A549 (cell line): Measurements from ENCODE around the gene PCDH1. TPM values are rescaled to one million over a fixed set of nuclear protein-coding genes. Genes with fewer than 3 reads are reported as not detected.

Experiments
- ATAC-seq, 2 experiments: fragments of 200-7000 bp in 1 of 2; fragments of >200 bp in 1 of 2; cut with Nextera tagmentation in 1 of 2; cut with Tn5 transposase in 1 of 2; 3 replicates each; pipeline versions ENCODE4 v1.8.0 to v1.9.1; 2018 to 2020; ENCODE audit warnings: mild to moderate bottlenecking in 1 of 2, moderate library complexity in 1 of 2
- CTCF ChIA-PET: fragments of 300-600 bp; sonication (Branson Sonifier 250); formaldehyde crosslinking; extraction: SDS; loops from one replicate; lab custom pipeline; 2021; ENCODE audit warnings: antibody characterized with exemption, inconsistent platforms; lab: Yijun Ruan, JAX
- POLR2A ChIA-PET: fragments of 350-600 bp; formaldehyde crosslinking; extraction: SDS; loops from one replicate; lab custom pipeline; 2021; ENCODE audit warnings: antibody characterized with exemption, inconsistent platforms; lab: Yijun Ruan, JAX
- DNase-seq, 2 experiments: peaks; one replicate each; pipeline versions ENCODE4 v3.0.0 to v3.0.0-alpha.2; 2011 to 2016; ENCODE audit warnings: low read depth in 1 of 2, low spot score in 1 of 2
- FAIRE-seq: peaks from 2 replicates; lab custom pipeline; 2011; peaks lifted over from hg19 to GRCh38; lab: Jason Lieb, UNC
- H3K27ac ChIP-seq, 2 experiments: fragments of >200 bp; sonication (Bioruptor Twin); formaldehyde crosslinking; 3 replicates each; pipeline ENCODE4 v1.5.1; 2016 to 2017
- H3K4me1 ChIP-seq: fragments of >200 bp; sonication (Bioruptor Twin); formaldehyde crosslinking; 3 replicates; pipeline ENCODE4 v1.6.1; 2016
- H3K4me2 ChIP-seq: fragments of >200 bp; sonication (Bioruptor Twin); formaldehyde crosslinking; 3 replicates; pipeline ENCODE4 v1.6.1; 2016
- H3K4me3 ChIP-seq: fragments of >200 bp; sonication (Bioruptor Twin); formaldehyde crosslinking; 3 replicates; pipeline ENCODE4 v1.5.1; 2016
- H3K9me3 ChIP-seq: fragments of >200 bp; sonication (Bioruptor Twin); formaldehyde crosslinking; 3 replicates; pipeline ENCODE4 v1.6.1; 2016
- CBX2 ChIP-seq: fragments of 200-600 bp; sonication (generic); IDR thresholded peaks from 2 replicates; pipeline ENCODE4 v1.6.1; 2016; ENCODE audit warnings: low read depth, mild to moderate bottlenecking, borderline replicate concordance
- CEBPB ChIP-seq, 2 experiments: fragments of >200 bp in 1 of 2; sonication (Bioruptor Twin) in 1 of 2; formaldehyde crosslinking in 1 of 2; IDR thresholded peaks; 2 replicates each; pipeline ENCODE4 v1.6.1; 2012 to 2016
- EHMT2 ChIP-seq: fragments of 200-600 bp; sonication (generic); IDR thresholded peaks from 2 replicates; pipeline ENCODE4 v1.6.1; 2016; ENCODE audit warnings: antibody characterized with exemption, low read depth, mild to moderate bottlenecking, moderate library complexity
- ESRRA ChIP-seq: fragments of 150-350 bp; IDR thresholded peaks from 2 replicates; pipeline ENCODE4 v1.6.1; 2014; ENCODE audit warnings: mild to moderate bottlenecking, low read length, borderline replicate concordance
- FOSB ChIP-seq: fragments of 250-450 bp; sonication (Bioruptor Pico); IDR thresholded peaks from 2 replicates; pipeline ENCODE4 v1.5.0; 2020; ENCODE audit warnings: mild to moderate bottlenecking, moderate library complexity
- HDAC2 ChIP-seq: fragments of 200-600 bp; sonication (generic); IDR thresholded peaks from 2 replicates; pipeline ENCODE4 v1.6.1; 2016
- HEYL ChIP-seq: fragments of 250-450 bp; sonication (Bioruptor Pico); IDR thresholded peaks from 2 replicates; pipeline ENCODE4 v1.8.0; 2021; ENCODE audit warnings: mild to moderate bottlenecking, moderate library complexity
- HOXB5 ChIP-seq: fragments of 250-450 bp; sonication (Bioruptor Pico); IDR thresholded peaks from 2 replicates; pipeline ENCODE4 v1.5.0; 2020; ENCODE audit warnings: mild to moderate bottlenecking, moderate library complexity
- JUN ChIP-seq, 2 experiments: fragments of >200 bp; sonication (Bioruptor Twin); formaldehyde crosslinking; IDR thresholded peaks; 2 replicates in 1 of 2; 3 replicates in 1 of 2; pipeline ENCODE4 v1.6.1; 2016 to 2017
- JUNB ChIP-seq: fragments of >200 bp; sonication (Bioruptor Twin); formaldehyde crosslinking; IDR thresholded peaks from 2 replicates; pipeline ENCODE4 v1.6.1; 2016
- NPAS2 ChIP-seq: fragments of 250-450 bp; sonication (Bioruptor Pico); IDR thresholded peaks from 2 replicates; pipeline ENCODE4 v1.8.0; 2022; ENCODE audit warnings: mild to moderate bottlenecking, moderate library complexity, borderline replicate concordance
- NR3C1 ChIP-seq: fragments of >200 bp; sonication (Bioruptor Twin); formaldehyde crosslinking; IDR thresholded peaks from 3 replicates; pipeline ENCODE4 v1.6.1; 2017
- POLR2AphosphoS2 ChIP-seq: conservative IDR thresholded peaks from 2 replicates; pipeline ENCODE4 v1.6.1; 2012; ENCODE audit warnings: low read length, improper control_type of control experiment, inconsistent platforms
- SMC3 ChIP-seq: fragments of >200 bp; sonication (Bioruptor Twin); formaldehyde crosslinking; IDR thresholded peaks from 3 replicates; pipeline ENCODE4 v1.6.1; 2018; ENCODE audit warnings: inconsistent platforms
- SREBF2 ChIP-seq: fragments of 450-650 bp; IDR thresholded peaks from 2 replicates; pipeline ENCODE4 v1.6.1; 2014; ENCODE audit warnings: mild to moderate bottlenecking, moderate library complexity
- TP53 ChIP-seq: fragments of 250-450 bp; sonication (Bioruptor Pico); IDR thresholded peaks from 2 replicates; pipeline ENCODE4 v1.5.0; 2021; ENCODE audit warnings: mild to moderate bottlenecking, moderate library complexity
- ZSCAN20 ChIP-seq: fragments of 250-450 bp; sonication (Bioruptor Pico); IDR thresholded peaks from 2 replicates; pipeline ENCODE4 v1.8.0; 2022; ENCODE audit warnings: mild to moderate bottlenecking, moderate library complexity
- WGBS: methylation state at CpG from one replicate; pipeline ENCODE4 v1.1.6; 2017; ENCODE audit errors: missing lambda C conversion rate; 5-methylcytosine and 5-hydroxymethylcytosine counted together
- polyA plus RNA-seq, 4 experiments: library from polyadenylated mRNA; depleted of rRNA in 3 of 4; stranded (reverse); fragments of >200 nt; fragmentation: RNase III in 1 of 4; extraction: RNeasy Plus Mini Kit Qiagen cat#74134 plus additional on column Dnase treatment in 1 of 4; gene quantifications; 2 replicates in 3 of 4; 3 replicates in 1 of 4; pipeline ENCODE4 v1.2.3, GENCODE V29; 2011 to 2017
- TF ChIP-seq, protein P1 (sequence below): IDR thresholded peaks from 2 replicates; pipeline ENCODE4 v1.6.1; 2012; ENCODE audit warnings: low read depth, borderline replicate concordance
- TF ChIP-seq, protein P2 (sequence below): IDR thresholded peaks from 2 replicates; pipeline ENCODE4 v1.6.1; 2012
- TF ChIP-seq, protein P3 (sequence below): fragments of 250-450 bp; sonication (Bioruptor Pico); IDR thresholded peaks from 2 replicates; pipeline ENCODE4 v1.5.0; 2020; ENCODE audit warnings: low read depth, mild to moderate bottlenecking, moderate library complexity

The PCDH1 gene
- polyA plus RNA-seq, 2 of the 4 experiments (the other 2 are of a cell fraction), result 0.41 to 2.9 TPM

DNA sequence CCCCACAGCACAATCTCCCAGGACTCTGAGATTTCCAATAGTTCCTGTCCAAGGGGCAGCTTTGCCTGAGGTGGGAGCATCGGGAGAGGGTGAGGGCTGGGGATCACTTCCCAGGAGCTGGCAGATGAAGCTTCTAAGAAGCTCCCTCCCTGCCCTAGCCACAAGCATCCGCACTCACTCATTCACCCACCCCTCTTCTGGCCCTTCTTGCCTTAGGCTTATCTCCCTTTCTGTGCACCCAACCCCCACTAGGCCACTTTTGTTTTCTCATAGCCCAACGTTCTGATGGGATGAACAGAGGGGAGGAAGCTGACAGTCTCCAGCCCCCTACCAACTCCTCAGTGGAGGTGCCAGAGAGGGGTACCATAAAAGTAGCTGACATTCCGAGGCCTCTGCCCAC, 3.7 kb upstream of the PCDH1 start:
- DNase-seq, result no peak
- no peak for TF ChIP-seq NPAS2 (CRISPR knock-in tag)
- no peak for TF ChIP-seq EHMT2
- TF ChIP-seq HEYL (CRISPR knock-in tag), result no peak
- TF ChIP-seq NR3C1, result no peak
- TF ChIP-seq SREBF2, result no peak
- no peak for TF ChIP-seq JUNB
- TF ChIP-seq FOSB, result no peak
- no peak for TF ChIP-seq SMC3
- TF ChIP-seq HOXB5 (CRISPR knock-in tag), result no peak
- no peak for TF ChIP-seq CEBPB (IDR thresholded peaks at IDR 0.05)
- TF ChIP-seq, protein P1, sequence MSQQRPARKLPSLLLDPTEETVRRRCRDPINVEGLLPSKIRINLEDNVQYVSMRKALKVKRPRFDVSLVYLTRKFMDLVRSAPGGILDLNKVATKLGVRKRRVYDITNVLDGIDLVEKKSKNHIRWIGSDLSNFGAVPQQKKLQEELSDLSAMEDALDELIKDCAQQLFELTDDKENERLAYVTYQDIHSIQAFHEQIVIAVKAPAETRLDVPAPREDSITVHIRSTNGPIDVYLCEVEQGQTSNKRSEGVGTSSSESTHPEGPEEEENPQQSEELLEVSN, result no peak
- TF ChIP-seq, protein P2, sequence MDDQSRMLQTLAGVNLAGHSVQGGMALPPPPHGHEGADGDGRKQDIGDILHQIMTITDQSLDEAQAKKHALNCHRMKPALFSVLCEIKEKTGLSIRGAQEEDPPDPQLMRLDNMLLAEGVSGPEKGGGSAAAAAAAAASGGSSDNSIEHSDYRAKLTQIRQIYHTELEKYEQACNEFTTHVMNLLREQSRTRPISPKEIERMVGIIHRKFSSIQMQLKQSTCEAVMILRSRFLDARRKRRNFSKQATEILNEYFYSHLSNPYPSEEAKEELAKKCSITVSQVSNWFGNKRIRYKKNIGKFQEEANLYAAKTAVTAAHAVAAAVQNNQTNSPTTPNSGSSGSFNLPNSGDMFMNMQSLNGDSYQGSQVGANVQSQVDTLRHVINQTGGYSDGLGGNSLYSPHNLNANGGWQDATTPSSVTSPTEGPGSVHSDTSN, result no peak
- TF ChIP-seq CBX2, result no peak
- TF ChIP-seq, all 56 proteins: peak for 0
- Histone ChIP-seq H3K9me3 (no peaks in the 10 kb centered on the region), H3K4me1 (peaks cover 15% of the 10 kb centered on the region), H3K4me2 (no peak overlapping the region), H3K4me3 (no peak overlapping the region), H3K27ac (no peak overlapping the region)
- ChIA-PET CTCF (interaction anchor here (0.9 to 12.7 kb wide), 17 partner anchors 8 to 217 kb away, joined by 3 to 424 read pairs (median 6); partner anchors contain the start of genes PCDH12 and RNF14), POLR2A (interaction anchor here (2.7 kb wide), 1 partner anchor 42 kb away, joined by 11 read pairs; the partner anchor contains the start of gene DELE1)
- FAIRE-seq, result no peak
- 15% methylated on average over 4 of the region's 4 CpGs for WGBS
- ATAC-seq, result no peak

DNA sequence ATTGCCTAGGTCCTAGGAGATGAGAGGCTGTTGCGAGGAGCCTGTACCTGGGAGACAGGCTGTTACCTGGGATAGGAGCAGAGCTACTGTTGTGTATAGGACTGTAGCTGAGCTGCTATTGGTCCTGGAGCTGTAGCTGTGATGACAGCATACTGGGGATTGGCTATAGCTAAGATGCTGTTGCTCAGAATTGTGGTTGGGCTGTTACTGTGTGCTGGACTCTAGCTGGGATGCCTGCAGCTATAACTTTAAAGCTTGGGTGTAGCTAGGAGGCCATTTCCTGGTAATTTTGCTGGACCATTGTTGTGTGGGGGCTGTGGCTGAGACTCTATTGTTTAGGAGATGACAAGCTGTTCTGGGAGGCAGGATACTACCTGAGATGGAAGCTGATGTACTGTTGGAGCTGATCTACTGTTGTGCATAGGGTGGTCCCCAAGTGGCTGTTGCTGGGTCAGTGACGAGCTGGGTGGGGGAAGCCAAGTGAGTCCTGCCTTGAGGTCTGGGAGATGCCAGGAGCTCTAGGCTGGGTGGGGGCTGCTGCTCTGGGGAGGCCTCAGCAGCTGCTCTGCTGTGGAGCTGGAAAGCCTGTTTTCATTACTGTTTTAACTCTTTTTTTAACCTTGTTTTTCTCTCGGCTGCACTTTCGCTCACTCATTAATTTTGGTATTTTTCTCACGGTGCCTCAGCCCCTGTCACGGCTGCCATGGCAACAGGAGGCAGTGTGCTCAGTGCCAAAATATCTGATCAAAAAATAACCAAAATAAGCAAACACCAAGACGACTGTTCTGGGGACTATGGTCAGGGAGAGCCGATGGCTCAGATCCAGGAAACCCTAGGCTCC, 3.0 kb upstream of the PCDH1 start:
- no peaks in the 10 kb centered on the region for H3K9me3 ChIP-seq
- no peak for TF ChIP-seq HOXB5 (CRISPR knock-in tag)
- TF ChIP-seq JUN (IDR thresholded peaks at IDR 0.05), result no peak
- TF ChIP-seq POLR2AphosphoS2, result no peak
- TF ChIP-seq TP53 (CRISPR knock-in tag), result no peak
- TF ChIP-seq, protein P3, sequence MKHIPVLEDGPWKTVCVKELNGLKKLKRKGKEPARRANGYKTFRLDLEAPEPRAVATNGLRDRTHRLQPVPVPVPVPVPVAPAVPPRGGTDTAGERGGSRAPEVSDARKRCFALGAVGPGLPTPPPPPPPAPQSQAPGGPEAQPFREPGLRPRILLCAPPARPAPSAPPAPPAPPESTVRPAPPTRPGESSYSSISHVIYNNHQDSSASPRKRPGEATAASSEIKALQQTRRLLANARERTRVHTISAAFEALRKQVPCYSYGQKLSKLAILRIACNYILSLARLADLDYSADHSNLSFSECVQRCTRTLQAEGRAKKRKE (CRISPR knock-in tag), result no peak
- TF ChIP-seq ESRRA, result no peak
- no peak for TF ChIP-seq ZSCAN20
- TF ChIP-seq SREBF2, result no peak
- no peak for TF ChIP-seq HDAC2
- no peak for TF ChIP-seq HEYL (CRISPR knock-in tag)
- ChIA-PET POLR2A (interaction anchor here (0.6 to 2.7 kb wide), 3 partner anchors 43 to 668 kb away, joined by 3 to 11 read pairs (median 5); partner anchors contain the start of genes DELE1 and RNF14), CTCF (interaction anchor here (1.0 to 12.7 kb wide), 22 partner anchors 9 to 216 kb away, joined by 3 to 424 read pairs (median 16); partner anchors contain the start of genes DELE1, PCDH12 and RNF14)
- H3K27ac ChIP-seq, result no peak overlapping the region
- H3K4me1 ChIP-seq, result peaks cover 22% of the 10 kb centered on the region
- FAIRE-seq, result no peak
- WGBS, result 24% methylated on average over 8 of the region's 8 CpGs
- DNase-seq, result no peak
- ATAC-seq, result no peak
- no peak overlapping the region for H3K4me3 ChIP-seq
- no peak overlapping the region for H3K4me2 ChIP-seq
